Naive thymus-derived CD4-positive, alpha-beta T cell (primary cell): Measurements from ENCODE around the gene KLHL1. TPM values are rescaled to one million over a fixed set of nuclear protein-coding genes. Genes with fewer than 3 reads are reported as not detected.

ENCODE experiments used
- ATAC-seq: fragments of 150-1000 bp; cut with Tn5 transposase; 2 replicates; pipeline ENCODE4 v1.10.0; 2021; ENCODE audit warnings: mild to moderate bottlenecking, moderate library complexity
- CTCF ChIA-PET: fragments of 350-600 bp; sonication (Branson Sonifier 250); formaldehyde crosslinking; loops from one replicate; lab custom pipeline; 2021; ENCODE audit warnings: antibody characterized with exemption; lab: Charles Lee
- POLR2A ChIA-PET: fragments of 350-600 bp; sonication (Branson Sonifier 250); formaldehyde crosslinking; loops from one replicate; lab custom pipeline; 2021; ENCODE audit warnings: antibody characterized with exemption, inconsistent platforms; lab: Charles Lee
- DNase-seq, 9 donors: peaks; one replicate each; pipeline versions ENCODE4 v3.0.0 to v3.0.0-alpha.2; 2020 to 2022; ENCODE audit warnings: mixed read lengths in 1 of 9
- H3K27ac ChIP-seq: one replicate; pipeline ENCODE4 v1.7.0; 2013; ENCODE audit warnings: mild to moderate bottlenecking, low read depth, low read length, moderate library complexity
- H3K27me3 ChIP-seq, 2 donors: one replicate each; pipeline ENCODE4 v1.7.0; 2013; ENCODE audit warnings: low read length in 2 of 2, mild to moderate bottlenecking in 2 of 2, moderate library complexity in 2 of 2; ENCODE audit not compliant: control insufficient read depth in 2 of 2, insufficient read depth in 2 of 2
- H3K36me3 ChIP-seq, 3 experiments: 1 replicate in 2 of 3; 2 replicates in 1 of 3; pipeline ENCODE4 v1.7.0; 2013; ENCODE audit warnings: low read length in 3 of 3, mild to moderate bottlenecking in 3 of 3, moderate library complexity in 1 of 3; ENCODE audit not compliant: insufficient read depth in 3 of 3, control insufficient read depth in 2 of 3
- H3K4me1 ChIP-seq, 2 donors: one replicate each; pipeline ENCODE4 v1.7.0; 2013; ENCODE audit warnings: low read length in 2 of 2, mild to moderate bottlenecking in 2 of 2, moderate library complexity in 1 of 2; ENCODE audit not compliant: control insufficient read depth in 2 of 2, insufficient read depth in 2 of 2
- H3K4me3 ChIP-seq: 2 replicates; pipeline ENCODE4 v1.7.0; 2013; ENCODE audit warnings: mild to moderate bottlenecking, low read length
- H3K9me3 ChIP-seq, 3 experiments: 1 replicate in 2 of 3; 2 replicates in 1 of 3; pipeline ENCODE4 v1.7.0; 2013; ENCODE audit warnings: low read length in 3 of 3; ENCODE audit not compliant: control insufficient read depth in 2 of 3
- H3K27ac Mint-ChIP-seq, 9 donors: one replicate each; pipeline ENCODE4 v1.8.0; 2020 to 2022; ENCODE audit warnings: mixed read lengths in 9 of 9, mild to moderate bottlenecking in 8 of 9, moderate library complexity in 5 of 9, inconsistent platforms in 2 of 9
- H3K27me3 Mint-ChIP-seq, 5 donors: one replicate each; pipeline ENCODE4 v1.8.0; 2021 to 2022; ENCODE audit warnings: mixed read lengths in 5 of 5, mild to moderate bottlenecking in 1 of 5
- H3K36me3 Mint-ChIP-seq, 5 donors: one replicate each; pipeline ENCODE4 v1.8.0; 2020 to 2022; ENCODE audit warnings: mixed read lengths in 5 of 5, mild to moderate bottlenecking in 3 of 5, inconsistent platforms in 1 of 5
- H3K4me1 Mint-ChIP-seq, 7 donors: one replicate each; pipeline ENCODE4 v1.8.0; 2020 to 2022; ENCODE audit warnings: mixed read lengths in 7 of 7, mild to moderate bottlenecking in 3 of 7, inconsistent platforms in 1 of 7
- H3K4me3 Mint-ChIP-seq, 10 donors: one replicate each; pipeline ENCODE4 v1.8.0; 2020 to 2022; ENCODE audit warnings: mild to moderate bottlenecking in 10 of 10, mixed read lengths in 10 of 10, moderate library complexity in 6 of 10, inconsistent platforms in 2 of 10
- H3K9me3 Mint-ChIP-seq, 11 donors: one replicate each; pipeline ENCODE4 v1.8.0; 2020 to 2022; ENCODE audit warnings: mixed read lengths in 11 of 11, mild to moderate bottlenecking in 4 of 11, inconsistent platforms in 1 of 11, moderate library complexity in 1 of 11
- intact Hi-C, 2 donors: fragments of 100-400 bp; cut with micrococcal nuclease; formaldehyde crosslinking; loops; one replicate each; pipeline ENCODE4 v1.15.1; 2023
- polyA plus RNA-seq, 2 donors: library from polyadenylated mRNA; unstranded; fragments of 300-500 nt; fragmentation: Illumina TruSeq; gene quantifications; one replicate each; pipeline ENCODE4 v1.2.3, GENCODE V29; 2021
- total RNA-seq, 6 experiments: library from RNA in 5 of 6; stranded (reverse) in 5 of 6; gene quantifications; 1 replicate in 5 of 6; 2 replicates in 1 of 6; pipeline ENCODE4 v1.2.3 and lab custom pipeline; 2021 to 2026

Gene KLHL1
- total and polyA plus RNA-seq, 7 experiments from 2014 or later: not detected

DNA sequence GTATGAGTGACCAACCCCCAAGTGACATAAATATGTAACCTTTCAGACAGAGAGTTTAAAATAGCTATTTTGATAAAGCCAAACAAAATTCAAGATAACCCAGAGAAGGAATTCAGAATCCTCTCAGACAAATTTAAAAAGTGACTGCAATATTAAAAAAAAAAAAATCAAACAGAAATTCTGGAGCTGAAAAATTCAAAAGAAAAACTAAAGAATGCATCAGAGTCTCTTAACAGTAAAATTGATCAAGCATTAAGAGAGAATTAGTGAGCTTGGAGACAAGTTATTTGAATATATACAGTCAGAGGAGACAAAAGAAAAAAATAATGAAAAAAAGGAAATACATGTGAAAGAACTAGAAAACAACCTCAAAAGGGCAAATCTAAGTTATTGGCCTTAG lies 53.7 kb downstream of the KLHL1 start:
- intact Hi-C loops: no loop called here
- no peak for DNase-seq
- H3K4me3 Mint-ChIP-seq: no peak overlapping the region
- Histone ChIP-seq H3K27me3 (no peaks in the 10 kb centered on the region), H3K4me1 (no peaks in the 10 kb centered on the region), H3K27ac (no peak overlapping the region), H3K4me3 (no peak overlapping the region), H3K36me3 (no peaks in the 10 kb centered on the region), H3K9me3 (no peaks in the 10 kb centered on the region)
- ATAC-seq: no peak
- no peaks in the 10 kb centered on the region for H3K27me3 Mint-ChIP-seq
- H3K4me1 Mint-ChIP-seq: no peaks in the 10 kb centered on the region
- H3K36me3 Mint-ChIP-seq: no peaks in the 10 kb centered on the region
- POLR2A ChIA-PET: no interaction called here
- H3K9me3 Mint-ChIP-seq: peaks cover 0 to 41% (median 17%) of the 10 kb centered on the region in 11 donors
- no peak overlapping the region for H3K27ac Mint-ChIP-seq
- CTCF ChIA-PET: no interaction called here

DNA sequence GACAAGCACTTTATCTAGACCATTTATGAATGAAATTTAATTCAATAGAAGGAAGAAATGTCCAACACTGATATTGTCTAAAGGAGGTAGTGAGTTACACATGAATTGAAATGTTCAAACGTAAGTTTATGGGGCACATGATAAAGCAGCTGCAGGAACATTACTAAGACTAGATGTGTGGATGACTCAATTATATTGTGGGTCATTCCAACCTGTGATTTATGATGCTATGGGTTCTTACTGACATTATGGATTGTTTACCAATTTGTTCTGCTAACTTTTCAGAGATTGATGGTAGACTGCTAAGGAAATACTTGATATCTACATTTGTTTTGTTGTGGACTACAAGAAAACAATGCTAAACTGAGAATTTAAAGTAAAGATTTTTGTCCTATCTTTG lies 56.7 kb downstream of the KLHL1 start:
- no peaks in the 10 kb centered on the region for H3K9me3 ChIP-seq
- intact Hi-C loops: no loop called here
- ChIA-PET CTCF (no interaction called here), POLR2A (no interaction called here)
- no peaks in the 10 kb centered on the region for H3K27me3 ChIP-seq
- no peak overlapping the region for H3K27ac Mint-ChIP-seq
- no peaks in the 10 kb centered on the region for H3K4me1 ChIP-seq
- H3K4me1 Mint-ChIP-seq: no peaks in the 10 kb centered on the region
- H3K36me3 Mint-ChIP-seq: no peaks in the 10 kb centered on the region
- no peaks in the 10 kb centered on the region for H3K27me3 Mint-ChIP-seq
- DNase-seq (no peak), ATAC-seq (no peak)
- no peak overlapping the region for H3K27ac ChIP-seq
- no peaks in the 10 kb centered on the region for H3K36me3 ChIP-seq
- no peak overlapping the region for H3K4me3 Mint-ChIP-seq
- H3K9me3 Mint-ChIP-seq: peaks cover 0 to 38% (median 19%) of the 10 kb centered on the region in 11 donors
- H3K4me3 ChIP-seq: no peak overlapping the region

DNA sequence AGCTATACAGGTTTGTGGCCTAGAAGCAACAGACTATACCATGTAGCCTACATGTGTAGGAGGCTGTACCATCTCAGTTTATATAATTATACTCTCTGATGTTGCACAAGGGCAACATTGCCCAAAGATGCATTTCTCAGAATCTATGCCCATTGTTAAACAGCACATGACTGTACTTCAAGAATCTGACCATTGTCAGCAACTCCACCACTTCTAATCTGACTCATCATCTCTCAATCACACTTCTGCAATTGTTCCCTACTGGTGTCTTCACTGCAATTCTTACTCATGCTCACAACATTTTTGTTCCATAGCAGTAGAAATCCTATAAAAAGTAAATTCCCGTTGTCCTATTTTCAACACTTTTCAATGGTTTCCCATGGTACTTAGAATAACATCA lies 64.6 kb downstream of the KLHL1 start:
- Histone ChIP-seq H3K4me1 (no peaks in the 10 kb centered on the region), H3K27ac (no peak overlapping the region), H3K27me3 (no peaks in the 10 kb centered on the region), H3K9me3 (peaks cover 0 to 5% (median 0%) of the 10 kb centered on the region in 3 experiments), H3K4me3 (no peak overlapping the region), H3K36me3 (no peaks in the 10 kb centered on the region)
- intact Hi-C loops: no loop called here
- Mint-ChIP-seq H3K4me1 (no peaks in the 10 kb centered on the region), H3K27ac (no peak overlapping the region), H3K27me3 (no peaks in the 10 kb centered on the region), H3K36me3 (peaks cover 0 to 3% (median 0%) of the 10 kb centered on the region in 5 donors), H3K4me3 (no peak overlapping the region), H3K9me3 (peaks cover 3 to 31% (median 10%) of the 10 kb centered on the region in 11 donors)
- ChIA-PET POLR2A (no interaction called here), CTCF (interaction anchor here (0.6 kb wide), 1 partner anchor 1053 kb away, joined by 3 read pairs; no protein-coding TSS in a partner anchor)
- no peak for DNase-seq
- ATAC-seq: no peak

DNA sequence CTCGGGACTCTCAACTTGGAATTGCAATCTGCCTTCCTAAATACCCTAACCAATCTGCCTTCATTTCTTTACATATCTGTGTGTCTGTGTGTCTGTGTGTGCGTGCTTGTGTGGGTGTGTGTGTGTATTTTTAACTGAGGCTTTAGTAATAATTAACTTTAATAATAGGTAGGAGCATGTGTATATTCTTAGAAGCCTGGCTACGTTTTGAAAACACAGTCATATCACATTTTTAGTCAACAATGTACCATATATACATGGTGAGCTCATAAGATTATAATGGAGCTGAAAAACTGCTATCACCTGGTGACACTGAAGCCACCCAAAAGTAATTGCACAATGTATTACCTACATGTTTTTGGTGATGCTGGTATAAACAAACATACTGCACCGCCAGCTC lies 66.1 kb downstream of the KLHL1 start:
- Mint-ChIP-seq H3K9me3 (peaks cover 3 to 37% (median 12%) of the 10 kb centered on the region in 11 donors), H3K27ac (no peak overlapping the region), H3K36me3 (peaks cover 0 to 3% (median 0%) of the 10 kb centered on the region in 5 donors), H3K27me3 (no peaks in the 10 kb centered on the region), H3K4me3 (no peak overlapping the region), H3K4me1 (no peaks in the 10 kb centered on the region)
- no peaks in the 10 kb centered on the region for H3K36me3 ChIP-seq
- POLR2A ChIA-PET: no interaction called here
- H3K4me3 ChIP-seq: no peak overlapping the region
- no peaks in the 10 kb centered on the region for H3K4me1 ChIP-seq
- DNase-seq (no peak), ATAC-seq (no peak)
- intact Hi-C loops: no loop called here
- no peak overlapping the region for H3K27ac ChIP-seq
- no peaks in the 10 kb centered on the region for H3K27me3 ChIP-seq
- CTCF ChIA-PET: no interaction called here
- H3K9me3 ChIP-seq: peaks cover 0 to 5% (median 0%) of the 10 kb centered on the region in 3 experiments

DNA sequence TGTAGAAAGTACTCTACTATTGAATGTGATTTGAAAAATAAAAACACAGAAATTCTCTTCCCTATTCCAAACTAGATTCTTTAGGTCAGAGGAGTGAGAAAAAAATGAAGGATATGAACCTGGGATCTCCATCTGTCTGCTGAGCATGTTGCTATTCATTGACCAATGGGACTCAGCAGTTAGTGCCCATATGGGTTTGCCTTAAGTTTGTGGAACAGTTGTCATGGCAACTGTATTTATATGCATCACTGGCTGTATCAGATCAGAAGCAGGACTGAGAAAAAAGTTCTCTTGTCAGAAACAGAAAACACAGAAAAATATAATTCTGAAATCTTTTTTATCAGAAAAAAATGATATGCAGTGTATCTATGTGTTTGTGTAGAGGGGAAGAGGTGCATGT lies 74.0 kb downstream of the KLHL1 start:
- ChIA-PET POLR2A (no interaction called here), CTCF (no interaction called here)
- H3K27ac ChIP-seq: no peak overlapping the region
- H3K4me3 ChIP-seq: no peak overlapping the region
- Mint-ChIP-seq H3K4me3 (no peak overlapping the region), H3K4me1 (no peaks in the 10 kb centered on the region), H3K27ac (no peak overlapping the region), H3K36me3 (no peaks in the 10 kb centered on the region), H3K27me3 (no peaks in the 10 kb centered on the region), H3K9me3 (peaks cover 3 to 28% (median 6%) of the 10 kb centered on the region in 11 donors)
- no peak for DNase-seq
- ATAC-seq: no peak
- H3K27me3 ChIP-seq: no peaks in the 10 kb centered on the region
- no peaks in the 10 kb centered on the region for H3K36me3 ChIP-seq
- H3K9me3 ChIP-seq: no peaks in the 10 kb centered on the region
- intact Hi-C loops: no loop called here
- H3K4me1 ChIP-seq: no peaks in the 10 kb centered on the region

DNA sequence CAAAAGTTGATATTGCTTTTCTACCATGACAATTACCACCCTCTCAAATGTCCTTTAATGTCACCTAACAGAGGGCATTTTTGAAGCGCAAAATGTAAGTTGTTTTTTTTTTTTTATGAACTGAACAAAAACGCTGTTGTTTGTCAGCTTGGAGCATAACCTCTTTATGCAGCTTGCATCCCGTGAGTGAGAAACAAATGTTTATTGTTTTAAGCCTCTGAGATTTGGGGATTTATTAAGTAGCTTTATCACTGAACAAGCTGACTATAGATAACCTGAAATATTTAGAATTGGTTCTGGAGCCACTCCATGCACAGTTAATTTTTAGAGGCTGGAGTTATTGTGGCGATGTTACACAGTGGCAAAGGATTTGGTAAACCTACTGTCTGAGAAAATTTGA lies 80.7 kb downstream of the KLHL1 start:
- Histone ChIP-seq H3K27ac (no peak overlapping the region), H3K36me3 (no peaks in the 10 kb centered on the region), H3K4me1 (no peaks in the 10 kb centered on the region), H3K9me3 (no peaks in the 10 kb centered on the region), H3K27me3 (no peaks in the 10 kb centered on the region), H3K4me3 (no peak overlapping the region)
- ATAC-seq (no peak), DNase-seq (no peak)
- ChIA-PET CTCF (no interaction called here), POLR2A (no interaction called here)
- Mint-ChIP-seq H3K4me1 (no peaks in the 10 kb centered on the region), H3K27ac (no peak overlapping the region), H3K9me3 (peaks cover 0 to 25% (median 7%) of the 10 kb centered on the region in 11 donors), H3K4me3 (no peak overlapping the region), H3K36me3 (no peaks in the 10 kb centered on the region), H3K27me3 (no peaks in the 10 kb centered on the region)
- intact Hi-C loops: no loop called here

DNA sequence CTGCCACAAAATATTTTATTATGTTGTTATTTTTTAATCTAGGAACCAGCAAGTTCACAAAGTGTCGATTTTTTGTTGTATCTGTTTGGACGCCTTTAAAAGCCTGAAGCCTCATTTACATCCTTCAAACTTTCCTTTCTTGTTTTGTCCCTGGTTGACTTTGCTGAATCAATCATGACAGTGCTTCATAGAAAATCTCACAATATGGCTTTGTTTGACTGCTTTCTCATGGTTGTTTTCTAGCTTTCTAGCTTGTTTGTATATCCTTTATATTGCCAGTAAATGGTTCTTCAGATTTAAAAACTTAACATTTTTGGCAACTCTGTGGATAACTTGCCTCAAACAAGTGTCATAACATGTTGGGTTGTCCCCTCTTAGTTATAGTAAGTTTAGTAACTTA lies 84.7 kb downstream of the KLHL1 start:
- POLR2A ChIA-PET: no interaction called here
- no peaks in the 10 kb centered on the region for H3K9me3 ChIP-seq
- no peaks in the 10 kb centered on the region for H3K4me1 ChIP-seq
- H3K36me3 ChIP-seq: no peaks in the 10 kb centered on the region
- intact Hi-C loops: no loop called here
- no peaks in the 10 kb centered on the region for H3K4me1 Mint-ChIP-seq
- no peak overlapping the region for H3K27ac ChIP-seq
- no peaks in the 10 kb centered on the region for H3K27me3 ChIP-seq
- H3K4me3 Mint-ChIP-seq: no peak overlapping the region
- H3K27me3 Mint-ChIP-seq: no peaks in the 10 kb centered on the region
- no peak for ATAC-seq
- CTCF ChIA-PET: no interaction called here
- no peak for DNase-seq
- H3K27ac Mint-ChIP-seq: no peak overlapping the region
- no peaks in the 10 kb centered on the region for H3K36me3 Mint-ChIP-seq
- H3K4me3 ChIP-seq: no peak overlapping the region
- peaks cover 0 to 28% (median 13%) of the 10 kb centered on the region in 11 donors for H3K9me3 Mint-ChIP-seq
